ENCODE measurements around the gene ACTN4.

The ACTN4 gene

GRCh38 chr19:38663957-38664502 is 16.6 kb downstream of the ACTN4 start:
- Histone ChIP-seq H3K4me1 (peaks cover 5% of the 10 kb centered on the region), H3K36me3 (peaks cover 7% of the 10 kb centered on the region), H3K9me3 (no peaks in the 10 kb centered on the region), H3K4me3 (ENCODE audit: low read depth, low read length) (no peak overlapping the region), H3K27me3 (no peaks in the 10 kb centered on the region)
- no peak for DNase-seq
- no peak for TF ChIP-seq CTCF (IDR thresholded peaks at IDR 0.05; ENCODE audit: low read depth, low read length)

- TF ChIP-seq CTCF (IDR thresholded peaks at IDR 0.05; ENCODE audit: low read depth, low read length): no peak
- Histone ChIP-seq H3K27me3 (no peaks in the 10 kb centered on the region), H3K4me3 (ENCODE audit: low read depth, low read length) (no peak overlapping the region), H3K4me1 (peaks cover 5% of the 10 kb centered on the region), H3K36me3 (peaks cover 9% of the 10 kb centered on the region), H3K9me3 (no peaks in the 10 kb centered on the region)
- no peak for DNase-seq
These were observed 17.2 kb downstream of the ACTN4 start for GRCh38 chr19:38664503-38665211.

- DNase-seq: no peak
- H3K27me3 ChIP-seq: no peaks in the 10 kb centered on the region
- H3K36me3 ChIP-seq: peaks cover 9% of the 10 kb centered on the region
- no peak for TF ChIP-seq CTCF (IDR thresholded peaks at IDR 0.05; ENCODE audit: low read depth, low read length)
- peaks cover 5% of the 10 kb centered on the region for H3K4me1 ChIP-seq
- H3K4me3 ChIP-seq (ENCODE audit: low read depth, low read length): no peak overlapping the region
- no peaks in the 10 kb centered on the region for H3K9me3 ChIP-seq
These were observed 17.9 kb downstream of the ACTN4 start for GRCh38 chr19:38665219-38665931.

- no peaks in the 10 kb centered on the region for H3K27me3 ChIP-seq
- H3K4me3 ChIP-seq (ENCODE audit: low read depth, low read length): no peak overlapping the region
- no peak for DNase-seq
- peaks cover 9% of the 10 kb centered on the region for H3K36me3 ChIP-seq
- H3K9me3 ChIP-seq: no peaks in the 10 kb centered on the region
- TF ChIP-seq CTCF (IDR thresholded peaks at IDR 0.05; ENCODE audit: low read depth, low read length): no peak
- peaks cover 5% of the 10 kb centered on the region for H3K4me1 ChIP-seq
These were observed 18.7 kb downstream of the ACTN4 start for GRCh38 chr19:38665950-38666662.

GRCh38 chr19:38666663-38667511 is 19.4 kb downstream of the ACTN4 start:
- H3K36me3 ChIP-seq: peaks cover 9% of the 10 kb centered on the region
- TF ChIP-seq CTCF (IDR thresholded peaks at IDR 0.05; ENCODE audit: low read depth, low read length): no peak

More at GRCh38 chr19:38666663-38667511, 19.4 kb downstream of the ACTN4 start:
- DNase-seq: no peak
- H3K4me1 ChIP-seq: peaks cover 5% of the 10 kb centered on the region
- no peaks in the 10 kb centered on the region for H3K27me3 ChIP-seq
- no peaks in the 10 kb centered on the region for H3K9me3 ChIP-seq
- no peak overlapping the region for H3K4me3 ChIP-seq (ENCODE audit: low read depth, low read length)

Measured in BE2C (cell line).